Measurements from ENCODE around the gene ANGPTL2. TPM values are rescaled to one million over a fixed set of nuclear protein-coding genes. Genes with fewer than 3 reads are reported as not detected.

The ANGPTL2 gene
- total and polyA plus RNA-seq, 9 of the 15 experiments (the other 6 are each of a cell fraction or from before 2014, with no cell fraction given) = not detected

DNA sequence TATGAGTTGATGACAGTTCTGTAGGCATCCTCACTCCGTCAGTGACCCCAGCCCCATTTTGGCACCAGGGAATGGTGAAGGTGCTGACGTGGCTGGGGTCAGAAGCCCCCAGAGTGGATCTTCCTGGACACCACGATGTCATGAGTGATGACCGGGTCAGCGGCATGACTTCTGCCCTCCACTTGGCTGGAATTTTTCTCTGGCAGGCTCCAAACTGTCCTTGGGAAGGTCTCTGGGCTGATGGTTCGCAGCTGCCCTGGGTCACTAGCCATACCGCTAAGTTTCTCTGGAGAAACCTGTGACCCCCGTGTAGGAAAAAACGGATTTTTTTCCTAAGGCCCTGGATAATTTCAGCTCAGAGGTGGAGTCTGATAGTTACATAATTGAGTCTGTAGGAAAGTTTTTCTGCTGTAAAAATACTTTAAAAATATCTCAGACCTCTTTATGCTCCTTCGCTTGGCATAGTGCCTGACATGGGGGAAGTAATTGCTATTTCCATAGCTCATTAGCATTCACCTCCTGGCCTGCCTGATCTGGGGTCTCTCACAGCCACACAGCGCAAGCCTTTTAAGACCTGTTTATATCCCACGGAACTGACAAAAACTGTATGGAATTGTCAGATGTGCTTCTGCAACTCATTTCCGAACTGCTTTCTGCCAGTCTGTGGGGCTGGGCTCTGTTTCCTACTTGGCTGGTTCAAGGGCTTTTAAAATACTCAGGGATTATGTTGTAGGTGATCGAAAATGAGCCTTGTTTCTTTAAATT, 69.2 kb downstream of the ANGPTL2 start:
- no peaks in the 10 kb centered on the region for H3K9me3 ChIP-seq (replicated peaks; ENCODE audit: control insufficient read depth, insufficient read depth, low read depth, low read length)
- DNase-seq (ENCODE audit: extremely low read depth in 1 of 4, low spot score in 3 of 4) (no peak), ATAC-seq (no peak), FAIRE-seq (no peak)
- no peaks in the 10 kb centered on the region for H3K9me1 ChIP-seq (ENCODE audit: control insufficient read depth, insufficient read depth, low read length)
- POLR2A ChIA-PET = interaction anchor here (1.1 kb wide), 1 partner anchor 16 kb away, joined by 3 read pairs; no protein-coding TSS in a partner anchor
- H3K4me3 ChIP-seq = no peak overlapping the region
- TF ChIP-seq ZNF609 (CRISPR knock-in tag; IDR thresholded peaks at IDR 0.05; ENCODE audit: borderline replicate concordance) (no peak), NR4A1 (CRISPR knock-in tag; IDR thresholded peaks at IDR 0.05) (no peak), NR4A1 (tag; IDR thresholded peaks at IDR 0.05) (no peak), MCM2 (IDR thresholded peaks at IDR 0.05; ENCODE audit: low read depth) (no peak), TAL1 (IDR thresholded peaks at IDR 0.05) (no peak), RBM34 (IDR thresholded peaks at IDR 0.05; ENCODE audit: borderline replicate concordance, insufficient read depth, low read length) (no peak), FOXA1 (IDR thresholded peaks at IDR 0.05; ENCODE audit: borderline replicate concordance) (no peak)
- TF ChIP-seq, protein P1, sequence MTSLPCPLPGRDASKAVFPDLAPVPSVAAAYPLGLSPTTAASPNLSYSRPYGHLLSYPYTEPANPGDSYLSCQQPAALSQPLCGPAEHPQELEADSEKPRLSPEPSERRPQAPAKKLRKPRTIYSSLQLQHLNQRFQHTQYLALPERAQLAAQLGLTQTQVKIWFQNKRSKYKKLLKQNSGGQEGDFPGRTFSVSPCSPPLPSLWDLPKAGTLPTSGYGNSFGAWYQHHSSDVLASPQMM (CRISPR knock-in tag; IDR thresholded peaks at IDR 0.05) = no peak
- TF ChIP-seq, protein P2, sequence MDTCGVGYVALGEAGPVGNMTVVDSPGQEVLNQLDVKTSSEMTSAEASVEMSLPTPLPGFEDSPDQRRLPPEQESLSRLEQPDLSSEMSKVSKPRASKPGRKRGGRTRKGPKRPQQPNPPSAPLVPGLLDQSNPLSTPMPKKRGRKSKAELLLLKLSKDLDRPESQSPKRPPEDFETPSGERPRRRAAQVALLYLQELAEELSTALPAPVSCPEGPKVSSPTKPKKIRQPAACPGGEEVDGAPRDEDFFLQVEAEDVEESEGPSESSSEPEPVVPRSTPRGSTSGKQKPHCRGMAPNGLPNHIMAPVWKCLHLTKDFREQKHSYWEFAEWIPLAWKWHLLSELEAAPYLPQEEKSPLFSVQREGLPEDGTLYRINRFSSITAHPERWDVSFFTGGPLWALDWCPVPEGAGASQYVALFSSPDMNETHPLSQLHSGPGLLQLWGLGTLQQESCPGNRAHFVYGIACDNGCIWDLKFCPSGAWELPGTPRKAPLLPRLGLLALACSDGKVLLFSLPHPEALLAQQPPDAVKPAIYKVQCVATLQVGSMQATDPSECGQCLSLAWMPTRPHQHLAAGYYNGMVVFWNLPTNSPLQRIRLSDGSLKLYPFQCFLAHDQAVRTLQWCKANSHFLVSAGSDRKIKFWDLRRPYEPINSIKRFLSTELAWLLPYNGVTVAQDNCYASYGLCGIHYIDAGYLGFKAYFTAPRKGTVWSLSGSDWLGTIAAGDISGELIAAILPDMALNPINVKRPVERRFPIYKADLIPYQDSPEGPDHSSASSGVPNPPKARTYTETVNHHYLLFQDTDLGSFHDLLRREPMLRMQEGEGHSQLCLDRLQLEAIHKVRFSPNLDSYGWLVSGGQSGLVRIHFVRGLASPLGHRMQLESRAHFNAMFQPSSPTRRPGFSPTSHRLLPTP (IDR thresholded peaks at IDR 0.05; ENCODE audit: borderline replicate concordance, extremely low read depth, insufficient read length) = no peak
- H2AFZ ChIP-seq (ENCODE audit: low read depth, low read length) = no peak overlapping the region
- H4K20me1 ChIP-seq (replicated peaks; ENCODE audit: control insufficient read depth, insufficient read depth, low read length) = peaks cover 2% of the 10 kb centered on the region; the same call in 1 of the 2 replicates
- no peak overlapping the region for H3K4me2 ChIP-seq (ENCODE audit: insufficient read depth, low read length)
- BruUV-seq (replicated peaks) = no TSS peak
- H3K36me3 ChIP-seq (ENCODE audit: control insufficient read depth, insufficient read depth, low read length) = no peaks in the 10 kb centered on the region
- no peaks in the 10 kb centered on the region for H3K79me2 ChIP-seq (ENCODE audit: control insufficient read depth, insufficient read depth, low read length)
- in situ Hi-C loops (cut with MboI) (no loop called here), intact Hi-C loops (cut with micrococcal nuclease) (no loop called here)
- H3K27me3 ChIP-seq (ENCODE audit: control insufficient read depth in 2 of 2, insufficient read depth in 2 of 2, low read length in 2 of 2) = peaks cover 10 to 44% of the 10 kb centered on the region in 2 experiments
- no peak overlapping the region for H3K27ac ChIP-seq (ENCODE audit: extremely low read depth, low read depth, low read length)
- H3K4me1 ChIP-seq (replicated peaks in 1 of 2; ENCODE audit: control insufficient read depth in 2 of 2, insufficient read depth in 2 of 2, low read length in 2 of 2) = no peaks in the 10 kb centered on the region; a peak in 1 of 5 replicates
- 12% methylated on average over 14 of the region's 14 CpGs for WGBS (ENCODE audit: insufficient coverage, low coverage, missing lambda C conversion rate)
- no peak overlapping the region for H3K9ac ChIP-seq (ENCODE audit: insufficient read depth in 1 of 2, low read depth in 2 of 2, low read length in 2 of 2)
- CTCF ChIA-PET (ENCODE audit: low intra/inter-chr PET ratio) = no interaction called here

Measured in K562 (cell line).